Measurements from ENCODE around the gene ATP6V1B1.

DNA sequence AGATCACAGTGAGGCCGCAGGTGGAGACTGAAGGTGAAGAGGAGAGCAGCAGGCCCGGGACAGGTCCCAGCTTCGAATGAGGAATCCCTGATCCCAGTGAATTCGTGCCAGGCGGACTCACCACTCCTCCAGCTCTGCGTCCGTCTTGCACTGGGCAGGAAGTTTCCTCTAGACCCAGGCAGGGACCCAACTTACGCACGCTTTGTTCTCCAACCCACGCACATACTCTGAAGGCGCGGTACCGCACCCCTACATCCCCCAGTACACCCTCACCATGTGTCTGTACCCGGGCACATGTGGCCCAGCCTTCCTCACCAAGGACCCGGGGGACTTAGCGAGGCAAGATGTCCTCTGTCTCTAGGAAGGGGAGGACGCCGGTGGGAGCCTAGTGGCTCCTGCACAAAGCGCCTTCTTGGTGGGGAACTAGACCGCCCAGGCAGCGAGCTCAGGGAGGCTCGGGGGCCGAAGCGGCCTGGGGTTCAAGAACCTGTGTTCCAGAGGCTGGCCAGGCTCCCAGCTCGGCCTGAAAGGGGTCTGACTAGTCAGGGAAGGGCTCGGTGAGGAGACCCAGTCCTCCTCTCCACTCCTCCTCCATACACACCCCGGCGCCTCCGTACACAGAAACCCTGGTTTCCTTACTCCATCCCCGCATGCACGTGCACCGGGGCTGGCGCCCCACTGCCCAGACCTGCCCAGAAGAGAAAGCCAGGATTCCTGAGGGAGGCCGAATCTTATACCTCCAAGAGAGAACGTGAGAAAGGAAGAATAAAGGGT, 38.3 kb upstream of the ATP6V1B1 start:
- TF ChIP-seq, protein P1, sequence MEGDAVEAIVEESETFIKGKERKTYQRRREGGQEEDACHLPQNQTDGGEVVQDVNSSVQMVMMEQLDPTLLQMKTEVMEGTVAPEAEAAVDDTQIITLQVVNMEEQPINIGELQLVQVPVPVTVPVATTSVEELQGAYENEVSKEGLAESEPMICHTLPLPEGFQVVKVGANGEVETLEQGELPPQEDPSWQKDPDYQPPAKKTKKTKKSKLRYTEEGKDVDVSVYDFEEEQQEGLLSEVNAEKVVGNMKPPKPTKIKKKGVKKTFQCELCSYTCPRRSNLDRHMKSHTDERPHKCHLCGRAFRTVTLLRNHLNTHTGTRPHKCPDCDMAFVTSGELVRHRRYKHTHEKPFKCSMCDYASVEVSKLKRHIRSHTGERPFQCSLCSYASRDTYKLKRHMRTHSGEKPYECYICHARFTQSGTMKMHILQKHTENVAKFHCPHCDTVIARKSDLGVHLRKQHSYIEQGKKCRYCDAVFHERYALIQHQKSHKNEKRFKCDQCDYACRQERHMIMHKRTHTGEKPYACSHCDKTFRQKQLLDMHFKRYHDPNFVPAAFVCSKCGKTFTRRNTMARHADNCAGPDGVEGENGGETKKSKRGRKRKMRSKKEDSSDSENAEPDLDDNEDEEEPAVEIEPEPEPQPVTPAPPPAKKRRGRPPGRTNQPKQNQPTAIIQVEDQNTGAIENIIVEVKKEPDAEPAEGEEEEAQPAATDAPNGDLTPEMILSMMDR (IDR thresholded peaks at IDR 0.05; ENCODE audit: low read depth, low read length): no peak
- TF ChIP-seq EZH2phosphoT487 (IDR thresholded peaks at IDR 0.05; ENCODE audit: low read depth): no peak

Data from OCI-LY3 (cell line).